GM19468 (cell line): ENCODE measurements around the gene MPV17L2.

ENCODE experiments used
- ATAC-seq: cut with Tn5 transposase; IDR thresholded peaks from one replicate; pipeline ENCODE4 v1.9.1; 2021; ENCODE audit warnings: mild to moderate bottlenecking, moderate library complexity, moderate number of reproducible peaks; ENCODE audit not compliant: unreplicated experiment; ENCODE audit errors: extremely low read depth

MPV17L2 gene

GRCh38 chr19:18160493-18160970 is 32.5 kb upstream of the MPV17L2 start:
- no peak for ATAC-seq

GRCh38 chr19:18160971-18161635 is 31.9 kb upstream of the MPV17L2 start:
- ATAC-seq, result no peak

GRCh38 chr19:18161636-18162002 is 31.4 kb upstream of the MPV17L2 start:
- no peak for ATAC-seq

GRCh38 chr19:18164072-18164471 is 28.9 kb upstream of the MPV17L2 start:
- ATAC-seq, result no peak

GRCh38 chr19:18165794-18166544 is 27.0 kb upstream of the MPV17L2 start:
- ATAC-seq, result no peak

GRCh38 chr19:18167011-18167410 is 26.0 kb upstream of the MPV17L2 start:
- ATAC-seq, result no peak

GRCh38 chr19:18167975-18168645 is 24.9 kb upstream of the MPV17L2 start:
- no peak for ATAC-seq

GRCh38 chr19:18168673-18169381 is 24.2 kb upstream of the MPV17L2 start:
- no peak for ATAC-seq

GRCh38 chr19:18170714-18171255 is 22.2 kb upstream of the MPV17L2 start:
- no peak for ATAC-seq

- ATAC-seq, result no peak
These were observed 21.3 kb upstream of the MPV17L2 start for GRCh38 chr19:18171605-18172327.

- ATAC-seq, result no peak
These were observed 20.5 kb upstream of the MPV17L2 start for GRCh38 chr19:18172331-18173053.

GRCh38 chr19:18173054-18173571 is 19.9 kb upstream of the MPV17L2 start:
- ATAC-seq, result no peak

- ATAC-seq, result no peak
These were observed 19.3 kb upstream of the MPV17L2 start, which contains the start of gene IFI30 for GRCh38 chr19:18173572-18174288. IFI30 (plus strand) TSS chr19:18173813; CDS start chr19:18173842, 29 bp downstream.

GRCh38 chr19:18174983-18175382 is 18.0 kb upstream of the MPV17L2 start:
- ATAC-seq, result no peak

- no peak for ATAC-seq
These were observed 16.4 kb upstream of the MPV17L2 start for GRCh38 chr19:18176367-18177310.

GRCh38 chr19:18179957-18180356 is 13.1 kb upstream of the MPV17L2 start:
- ATAC-seq, result no peak

- ATAC-seq, result no peak
These were observed 9.5 kb upstream of the MPV17L2 start for GRCh38 chr19:18183529-18183928.
